B cell (primary cell): ENCODE results near the gene KRTAP17-1. TPM values are rescaled to one million over a fixed set of nuclear protein-coding genes. Genes with fewer than 3 reads are reported as not detected.
"Not testable (repeated sequence)": the region's sequence is repeated elsewhere in the genome, so short reads cannot be mapped to it uniquely, and the experiment has no call there.

Experiments
- ATAC-seq: fragments of 200-7000 bp; cut with Tn5 transposase; one replicate; pipeline ENCODE4 v1.10.0; 2021; ENCODE audit warnings: low read depth, mild to moderate bottlenecking, moderate number of reproducible peaks, moderate library complexity
- CTCF ChIA-PET: fragments of 350-600 bp; sonication (Branson Sonifier 250); formaldehyde crosslinking; loops from one replicate; lab custom pipeline; 2021; ENCODE audit warnings: antibody characterized with exemption, inconsistent platforms; lab: Charles Lee
- POLR2A ChIA-PET: fragments of 350-600 bp; sonication (Branson Sonifier 250); formaldehyde crosslinking; loops from one replicate; lab custom pipeline; 2021; ENCODE audit warnings: antibody characterized with exemption; lab: Charles Lee
- DNase-seq: peaks from one replicate; pipeline ENCODE4 v3.0.0; 2013
- H2AFZ ChIP-seq: 2 replicates; pipeline ENCODE4 v1.6.1; 2012; ENCODE audit warnings: mild to moderate bottlenecking, low read depth, low read length; ENCODE audit not compliant: insufficient read depth, poor library complexity, severe bottlenecking
- H3K27ac ChIP-seq, 2 donors: 1 replicate in 1 of 2; 2 replicates in 1 of 2; pipeline ENCODE4 v1.5.1; 2012 to 2013; ENCODE audit warnings: low read length in 2 of 2, mild to moderate bottlenecking in 2 of 2, moderate library complexity in 1 of 2
- H3K27me3 ChIP-seq, 4 experiments: fragments of 200-600 bp in 1 of 4; sonication (generic) in 1 of 4; replicated peaks in 1 of 4; 1 replicate in 2 of 4; 2 replicates in 2 of 4; pipeline versions ENCODE4 v1.6.1 to v1.7.0; 2013 to 2016; ENCODE audit warnings: low read length in 3 of 4, mild to moderate bottlenecking in 2 of 4, mixed read lengths in 1 of 4, moderate library complexity in 1 of 4; ENCODE audit not compliant: insufficient read depth in 4 of 4, control insufficient read depth in 3 of 4; ENCODE audit errors: control extremely low read depth in 1 of 4
- H3K36me3 ChIP-seq, 2 experiments: replicated peaks in 1 of 2; 1 replicate in 1 of 2; 2 replicates in 1 of 2; pipeline versions ENCODE4 v1.6.1 to v1.7.1; 2013; ENCODE audit warnings: low read length in 1 of 2; ENCODE audit not compliant: insufficient read depth in 2 of 2, control insufficient read depth in 1 of 2; ENCODE audit errors: control extremely low read depth in 1 of 2, extremely low read depth in 1 of 2
- H3K4me1 ChIP-seq, 2 donors: fragments of 200-600 bp in 1 of 2; sonication (generic) in 1 of 2; 1 replicate in 1 of 2; 2 replicates in 1 of 2; pipeline versions ENCODE4 v1.5.1 to v1.6.1; 2013 to 2017; ENCODE audit warnings: low read length in 2 of 2; ENCODE audit not compliant: control insufficient read depth in 2 of 2, insufficient read depth in 2 of 2
- H3K4me2 ChIP-seq: replicated peaks from 2 replicates; pipeline ENCODE3; 2012; ENCODE audit warnings: mild to moderate bottlenecking, low read depth, low read length; ENCODE audit not compliant: poor library complexity, severe bottlenecking
- H3K4me3 ChIP-seq, 5 experiments: fragments of 200-600 bp in 1 of 5; sonication (generic) in 1 of 5; 1 replicate in 3 of 5; 2 replicates in 2 of 5; pipeline versions ENCODE4 v1.5.1 to v1.7.0; 2011 to 2016; ENCODE audit warnings: low read length in 4 of 5, mild to moderate bottlenecking in 4 of 5, low read depth in 2 of 5, control low read depth in 1 of 5, moderate library complexity in 1 of 5; ENCODE audit not compliant: insufficient read depth in 1 of 5; ENCODE audit errors: control extremely low read depth in 1 of 5, extremely low read depth in 1 of 5
- H3K79me2 ChIP-seq: fragments of 200-600 bp; sonication (generic); one replicate; pipeline ENCODE4 v1.6.0; 2016; ENCODE audit warnings: low read length; ENCODE audit not compliant: control insufficient read depth, insufficient read depth
- H3K9ac ChIP-seq: fragments of 200-600 bp; sonication (generic); 2 replicates; pipeline ENCODE4 v1.6.1; 2017; ENCODE audit warnings: mild to moderate bottlenecking, low read length, moderate library complexity
- H3K9me3 ChIP-seq, 3 donors: one replicate each; pipeline versions ENCODE4 v1.6.1 to v1.7.1; 2013; ENCODE audit warnings: low read length in 2 of 3; ENCODE audit not compliant: control insufficient read depth in 2 of 3, insufficient read depth in 1 of 3; ENCODE audit errors: control extremely low read depth in 1 of 3
- H4K20me1 ChIP-seq: 2 replicates; pipeline ENCODE4 v1.6.0; 2012; ENCODE audit warnings: mild to moderate bottlenecking, low read length; ENCODE audit not compliant: insufficient read depth, control insufficient read depth, poor library complexity, severe bottlenecking
- H3K27ac Mint-ChIP-seq: one replicate; pipeline ENCODE4 v1.8.0; 2021; ENCODE audit warnings: mixed read lengths
- H3K27me3 Mint-ChIP-seq: one replicate; pipeline ENCODE4 v1.8.0; 2021; ENCODE audit warnings: mixed read lengths
- H3K4me1 Mint-ChIP-seq: one replicate; pipeline ENCODE4 v1.8.0; 2021; ENCODE audit warnings: mixed read lengths
- H3K4me3 Mint-ChIP-seq: one replicate; pipeline ENCODE4 v1.8.0; 2021; ENCODE audit warnings: mixed read lengths
- H3K9me3 Mint-ChIP-seq: one replicate; pipeline ENCODE4 v1.8.0; 2022; ENCODE audit warnings: mixed read lengths; ENCODE audit not compliant: insufficient read depth
- EZH2 ChIP-seq: IDR thresholded peaks from 2 replicates; pipeline ENCODE4 v1.6.1; 2012; ENCODE audit warnings: borderline replicate concordance, low read depth, mild to moderate bottlenecking, moderate library complexity, low read length; ENCODE audit not compliant: insufficient read depth, poor library complexity, severe bottlenecking
- WGBS: methylation state at CpG from one replicate; pipeline ENCODE4 v1.1.5; 2013; ENCODE audit warnings: missing lambda C conversion rate; ENCODE audit not compliant: insufficient coverage; 5-methylcytosine and 5-hydroxymethylcytosine counted together
- intact Hi-C: fragments of 100-400 bp; cut with micrococcal nuclease; formaldehyde crosslinking; loops from one replicate; pipeline ENCODE4 v1.10.0; 2022
- polyA plus RNA-seq: library from polyadenylated mRNA; depleted of rRNA; stranded (reverse); fragments of >200 nt; gene quantifications from 2 replicates; pipeline ENCODE4 v1.2.3, GENCODE V29; 2012
- total RNA-seq, 2 donors: library from RNA; stranded (reverse); fragments of 120-200 nt in 1 of 2; gene quantifications; 1 replicate in 1 of 2; 2 replicates in 1 of 2; pipeline versions ENCODE4 v1.2.3 to v1.2.4, GENCODE V29; 2013 to 2022
- TF ChIP-seq, protein P1 (sequence below): fragments of 200-600 bp; IDR thresholded peaks from one replicate; pipeline ENCODE4 v1.8.0; 2022; ENCODE audit warnings: antibody characterized with exemption, mild to moderate bottlenecking

KRTAP17-1 gene
- total and polyA plus RNA-seq, 2 donors (not counting 1 experiment from before 2014, with no cell fraction given) = not detected

DNA sequence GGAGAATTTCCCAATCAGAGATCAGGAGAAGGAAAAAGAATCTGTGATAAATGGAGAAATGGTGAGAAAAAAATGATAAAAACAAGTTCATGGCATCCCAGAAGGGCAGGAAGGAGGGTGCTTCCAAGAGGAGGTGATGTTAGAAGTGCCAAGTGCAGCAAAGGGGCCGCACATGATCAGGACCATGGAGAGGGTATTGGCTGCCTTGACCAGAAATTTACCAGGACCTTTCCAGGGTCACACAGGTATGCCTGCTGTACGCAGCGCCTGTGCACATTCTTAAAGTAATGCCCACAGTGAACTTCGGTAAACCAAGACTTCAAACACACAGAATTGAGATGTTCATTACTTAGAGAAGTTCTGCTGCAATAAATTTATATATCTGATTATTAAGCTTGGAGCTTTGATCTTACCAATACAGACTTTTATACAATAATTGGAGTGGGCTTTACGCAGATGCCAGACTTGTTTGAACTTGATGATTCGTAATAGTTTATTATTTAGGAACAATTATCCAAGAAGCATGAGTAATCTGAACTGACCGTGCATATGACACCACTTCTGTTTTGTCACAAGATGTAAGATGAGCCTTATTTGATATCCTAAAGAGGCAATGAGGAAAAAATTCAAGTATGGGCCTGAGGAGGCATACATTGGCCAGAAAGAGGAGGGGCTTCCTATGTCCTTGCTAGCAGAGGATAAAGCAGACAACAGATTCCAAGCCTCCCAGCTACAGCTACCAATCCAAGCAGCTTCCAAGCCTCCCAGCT, 37.3 kb upstream of the KRTAP17-1 start:
- H3K27ac ChIP-seq = no peak overlapping the region
- H3K4me3 ChIP-seq = no peak overlapping the region
- no peaks in the 10 kb centered on the region for H4K20me1 ChIP-seq
- H3K79me2 ChIP-seq = no peaks in the 10 kb centered on the region
- peaks cover 0 to 7% (median 0%) of the 10 kb centered on the region in 4 experiments for H3K27me3 ChIP-seq
- H3K4me3 Mint-ChIP-seq = no peak overlapping the region
- H3K4me1 ChIP-seq = no peaks in the 10 kb centered on the region
- no peak overlapping the region for H3K4me2 ChIP-seq
- H3K36me3 ChIP-seq = no peaks in the 10 kb centered on the region
- H3K9ac ChIP-seq = no peak overlapping the region
- H2AFZ ChIP-seq = no peak overlapping the region
- H3K4me1 Mint-ChIP-seq = no peaks in the 10 kb centered on the region
- no peak overlapping the region for H3K27ac Mint-ChIP-seq
- no peaks in the 10 kb centered on the region for H3K9me3 ChIP-seq
- no peak for TF ChIP-seq EZH2
- TF ChIP-seq, protein P1, sequence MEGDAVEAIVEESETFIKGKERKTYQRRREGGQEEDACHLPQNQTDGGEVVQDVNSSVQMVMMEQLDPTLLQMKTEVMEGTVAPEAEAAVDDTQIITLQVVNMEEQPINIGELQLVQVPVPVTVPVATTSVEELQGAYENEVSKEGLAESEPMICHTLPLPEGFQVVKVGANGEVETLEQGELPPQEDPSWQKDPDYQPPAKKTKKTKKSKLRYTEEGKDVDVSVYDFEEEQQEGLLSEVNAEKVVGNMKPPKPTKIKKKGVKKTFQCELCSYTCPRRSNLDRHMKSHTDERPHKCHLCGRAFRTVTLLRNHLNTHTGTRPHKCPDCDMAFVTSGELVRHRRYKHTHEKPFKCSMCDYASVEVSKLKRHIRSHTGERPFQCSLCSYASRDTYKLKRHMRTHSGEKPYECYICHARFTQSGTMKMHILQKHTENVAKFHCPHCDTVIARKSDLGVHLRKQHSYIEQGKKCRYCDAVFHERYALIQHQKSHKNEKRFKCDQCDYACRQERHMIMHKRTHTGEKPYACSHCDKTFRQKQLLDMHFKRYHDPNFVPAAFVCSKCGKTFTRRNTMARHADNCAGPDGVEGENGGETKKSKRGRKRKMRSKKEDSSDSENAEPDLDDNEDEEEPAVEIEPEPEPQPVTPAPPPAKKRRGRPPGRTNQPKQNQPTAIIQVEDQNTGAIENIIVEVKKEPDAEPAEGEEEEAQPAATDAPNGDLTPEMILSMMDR = no peak
- WGBS = 95% methylated on average over 2 of the region's 7 CpGs
- intact Hi-C loops = no loop called here
- no peak for ATAC-seq
- ChIA-PET CTCF (no interaction called here), POLR2A (no interaction called here)
- DNase-seq = no peak
- peaks cover 36% of the 10 kb centered on the region for H3K27me3 Mint-ChIP-seq
- peaks cover 3% of the 10 kb centered on the region for H3K9me3 Mint-ChIP-seq

- Histone ChIP-seq H3K9ac (no peak overlapping the region), H3K27ac (no peak overlapping the region), H3K9me3 (no peaks in the 10 kb centered on the region), H2AFZ (no peak overlapping the region), H3K36me3 (no peaks in the 10 kb centered on the region), H3K4me1 (no peaks in the 10 kb centered on the region), H3K4me2 (no peak overlapping the region), H3K79me2 (no peaks in the 10 kb centered on the region), H3K4me3 (no peak overlapping the region), H4K20me1 (no peaks in the 10 kb centered on the region), H3K27me3 (peaks cover 0 to 7% (median 0%) of the 10 kb centered on the region in 4 experiments)
- POLR2A ChIA-PET = no interaction called here
- WGBS = no CpG with 5 or more reads among the region's 2 CpGs
- Mint-ChIP-seq H3K27ac (no peak overlapping the region), H3K4me3 (no peak overlapping the region), H3K27me3 (peaks cover 27% of the 10 kb centered on the region), H3K4me1 (no peaks in the 10 kb centered on the region), H3K9me3 (peaks cover under 1% of the 10 kb centered on the region)
- DNase-seq (no peak), ATAC-seq (no peak)
- TF ChIP-seq EZH2 = no peak
- TF ChIP-seq, protein P1 = no peak
- intact Hi-C loops = no loop called here
- CTCF ChIA-PET = no interaction called here
Observed at GRCh38 chr17:41351177-41351576, 35.7 kb upstream of the KRTAP17-1 start.

DNA sequence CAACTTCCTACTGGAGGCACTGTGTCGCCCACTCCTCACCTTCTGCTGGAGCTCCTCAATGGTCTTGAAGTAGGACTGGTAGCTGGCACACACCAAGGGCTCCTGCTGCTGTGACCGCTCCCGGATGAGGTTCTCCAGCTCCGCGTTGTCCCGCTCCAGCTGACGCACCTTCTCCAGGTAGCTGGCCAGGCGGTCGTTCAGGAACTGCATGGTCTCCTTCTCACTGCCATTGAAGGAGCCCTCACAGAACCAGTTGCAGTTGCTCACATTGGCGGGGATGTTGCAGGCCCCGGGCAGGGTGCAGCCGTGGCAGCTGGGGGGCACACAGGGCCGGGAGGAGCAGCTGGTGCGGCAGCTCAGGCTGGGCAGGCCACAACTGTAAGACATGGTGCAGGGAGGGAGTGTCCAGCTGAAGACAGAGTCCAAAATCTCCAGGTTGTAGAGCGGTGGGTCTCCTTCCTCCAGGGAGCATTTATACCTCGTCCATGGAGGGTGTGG, 34.9 kb upstream of the KRTAP17-1 start, which contains the start of gene KRT33A:
Gene KRT33A (minus strand): TSS at position 448 of the 498 bp plus-strand sequence. CDS start 61 bp downstream, at position 387.
- H3K9ac ChIP-seq, H4K20me1 ChIP-seq, H3K27ac ChIP-seq, H2AFZ ChIP-seq, H3K4me2 ChIP-seq, ATAC-seq, H3K9me3 Mint-ChIP-seq, H3K27ac Mint-ChIP-seq, H3K27me3 ChIP-seq, H3K4me1 ChIP-seq, DNase-seq, POLR2A ChIA-PET, H3K36me3 ChIP-seq, H3K79me2 ChIP-seq, intact Hi-C loops, H3K4me3 Mint-ChIP-seq, H3K4me3 ChIP-seq, H3K9me3 ChIP-seq, CTCF ChIA-PET, H3K4me1 Mint-ChIP-seq: not testable (repeated sequence)
- H3K27me3 Mint-ChIP-seq = peaks cover 23% of the 10 kb centered on the region
- 99% methylated on average over 14 of the region's 16 CpGs for WGBS
